ENCODE data around the gene RELB. TPM values are rescaled to one million over a fixed set of nuclear protein-coding genes. Genes with fewer than 3 reads are reported as not detected.

RELB gene
- polyA plus RNA-seq, 1 donor from 2014 or later, result 1.1 TPM

DNA sequence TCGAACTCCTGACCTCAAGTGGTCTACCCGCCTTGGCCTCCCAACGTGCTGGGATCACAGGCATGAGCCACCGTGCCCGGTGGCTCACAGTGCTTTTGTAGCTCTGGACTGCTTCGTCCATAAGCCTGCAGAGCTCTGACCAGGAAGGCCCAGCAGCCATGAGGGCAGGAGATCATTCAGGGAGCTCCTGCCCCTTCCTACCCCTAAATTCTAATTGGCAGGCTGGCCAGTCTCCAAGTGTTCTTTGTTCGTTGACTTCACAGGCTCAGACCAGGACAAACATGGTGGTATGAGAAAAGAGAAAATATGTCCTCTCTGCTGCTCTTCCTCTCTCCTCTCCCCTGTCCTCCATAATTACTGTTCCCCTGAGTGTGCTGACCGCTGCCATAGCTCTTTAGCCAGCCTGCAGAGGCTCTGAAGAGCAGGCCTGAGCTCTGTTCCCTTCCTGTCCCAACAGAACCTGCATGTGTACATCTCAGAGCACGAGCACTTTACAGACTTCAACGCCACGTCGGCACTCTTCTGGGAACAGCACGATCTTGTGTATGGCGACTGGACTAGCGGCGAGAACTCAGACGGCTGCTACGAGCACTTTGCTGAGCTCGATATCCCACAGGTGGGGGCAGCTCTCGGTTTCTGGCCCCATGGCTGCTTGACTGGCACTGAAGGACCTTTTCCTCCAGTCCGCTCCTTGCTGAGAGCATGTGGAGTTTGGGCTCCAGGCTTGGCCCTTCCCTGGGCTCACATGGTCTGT, 27.1 kb upstream of the RELB start:
- Histone ChIP-seq H3K4me3 (ENCODE audit: low read length) (no peak overlapping the region), H3F3A (ENCODE audit: insufficient read depth, low read length, poor library complexity, severe bottlenecking) (no peaks in the 10 kb centered on the region), H3K9me3 (ENCODE audit: low read length) (no peaks in the 10 kb centered on the region), H3K27ac (ENCODE audit: low read length) (no peak overlapping the region), H3K36me3 (ENCODE audit: insufficient read depth, low read length) (no peaks in the 10 kb centered on the region), H3K27me3 (ENCODE audit: insufficient read depth, low read depth, low read length) (no peaks in the 10 kb centered on the region), H4K20me1 (ENCODE audit: insufficient read depth) (no peaks in the 10 kb centered on the region), H3K79me2 (replicated peaks; ENCODE audit: insufficient read depth, low read length) (no peaks in the 10 kb centered on the region), H3K9me2 (ENCODE audit: insufficient read depth, low read length) (no peaks in the 10 kb centered on the region), H3K4me2 (ENCODE audit: low read length) (no peak overlapping the region), H3K9ac (ENCODE audit: low read length) (no peak overlapping the region), H2AFZ (ENCODE audit: low read depth, low read length) (no peak overlapping the region)
- TF ChIP-seq EZH2 (IDR thresholded peaks at IDR 0.05; ENCODE audit: borderline replicate concordance, insufficient read depth, low read length, poor library complexity, severe bottlenecking), result no peak

DNA sequence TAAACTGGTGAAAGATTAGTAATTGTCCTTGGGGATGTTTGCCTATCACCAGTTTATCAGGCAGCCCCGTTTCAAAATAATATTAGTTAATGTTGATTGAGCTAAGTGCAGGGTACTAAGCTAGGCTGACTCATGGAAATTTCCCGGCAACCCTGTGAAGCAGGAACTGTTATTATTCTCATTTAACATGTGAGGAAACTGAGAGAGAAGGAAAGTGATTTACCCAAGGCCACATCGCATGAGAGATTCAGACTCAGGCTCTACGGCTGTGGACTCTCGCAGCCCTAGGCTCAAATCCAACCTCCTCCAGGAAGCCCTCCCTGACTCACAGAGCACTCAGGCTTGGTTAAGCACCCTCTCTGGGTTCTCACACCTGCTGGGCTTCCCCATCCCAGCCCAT, 26.4 kb upstream of the RELB start:
- H3K4me2 ChIP-seq (ENCODE audit: low read length), result no peak overlapping the region
- H3K9ac ChIP-seq (ENCODE audit: low read length), result no peak overlapping the region
- H3K4me3 ChIP-seq (ENCODE audit: low read length), result no peak overlapping the region
- H3K9me3 ChIP-seq (ENCODE audit: low read length), result no peaks in the 10 kb centered on the region
- no peaks in the 10 kb centered on the region for H3K36me3 ChIP-seq (ENCODE audit: insufficient read depth, low read length)
- no peaks in the 10 kb centered on the region for H3K27me3 ChIP-seq (ENCODE audit: insufficient read depth, low read depth, low read length)
- H3F3A ChIP-seq (ENCODE audit: insufficient read depth, low read length, poor library complexity, severe bottlenecking), result no peaks in the 10 kb centered on the region
- no peaks in the 10 kb centered on the region for H3K79me2 ChIP-seq (replicated peaks; ENCODE audit: insufficient read depth, low read length)
- H4K20me1 ChIP-seq (ENCODE audit: insufficient read depth), result no peaks in the 10 kb centered on the region
- TF ChIP-seq, protein P1, sequence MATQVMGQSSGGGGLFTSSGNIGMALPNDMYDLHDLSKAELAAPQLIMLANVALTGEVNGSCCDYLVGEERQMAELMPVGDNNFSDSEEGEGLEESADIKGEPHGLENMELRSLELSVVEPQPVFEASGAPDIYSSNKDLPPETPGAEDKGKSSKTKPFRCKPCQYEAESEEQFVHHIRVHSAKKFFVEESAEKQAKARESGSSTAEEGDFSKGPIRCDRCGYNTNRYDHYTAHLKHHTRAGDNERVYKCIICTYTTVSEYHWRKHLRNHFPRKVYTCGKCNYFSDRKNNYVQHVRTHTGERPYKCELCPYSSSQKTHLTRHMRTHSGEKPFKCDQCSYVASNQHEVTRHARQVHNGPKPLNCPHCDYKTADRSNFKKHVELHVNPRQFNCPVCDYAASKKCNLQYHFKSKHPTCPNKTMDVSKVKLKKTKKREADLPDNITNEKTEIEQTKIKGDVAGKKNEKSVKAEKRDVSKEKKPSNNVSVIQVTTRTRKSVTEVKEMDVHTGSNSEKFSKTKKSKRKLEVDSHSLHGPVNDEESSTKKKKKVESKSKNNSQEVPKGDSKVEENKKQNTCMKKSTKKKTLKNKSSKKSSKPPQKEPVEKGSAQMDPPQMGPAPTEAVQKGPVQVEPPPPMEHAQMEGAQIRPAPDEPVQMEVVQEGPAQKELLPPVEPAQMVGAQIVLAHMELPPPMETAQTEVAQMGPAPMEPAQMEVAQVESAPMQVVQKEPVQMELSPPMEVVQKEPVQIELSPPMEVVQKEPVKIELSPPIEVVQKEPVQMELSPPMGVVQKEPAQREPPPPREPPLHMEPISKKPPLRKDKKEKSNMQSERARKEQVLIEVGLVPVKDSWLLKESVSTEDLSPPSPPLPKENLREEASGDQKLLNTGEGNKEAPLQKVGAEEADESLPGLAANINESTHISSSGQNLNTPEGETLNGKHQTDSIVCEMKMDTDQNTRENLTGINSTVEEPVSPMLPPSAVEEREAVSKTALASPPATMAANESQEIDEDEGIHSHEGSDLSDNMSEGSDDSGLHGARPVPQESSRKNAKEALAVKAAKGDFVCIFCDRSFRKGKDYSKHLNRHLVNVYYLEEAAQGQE (IDR thresholded peaks at IDR 0.05; ENCODE audit: borderline replicate concordance), result no peak
- TF ChIP-seq TAF1 (IDR thresholded peaks at IDR 0.05; ENCODE audit: low read depth) (no peak), EZH2 (IDR thresholded peaks at IDR 0.05; ENCODE audit: borderline replicate concordance, insufficient read depth, low read length, poor library complexity, severe bottlenecking) (no peak), MXI1 (conservative IDR thresholded peaks at IDR 0.05; ENCODE audit: poor library complexity, severe bottlenecking) (no peak), POLR2AphosphoS5 (IDR thresholded peaks at IDR 0.05) (no peak), SMC3 (conservative IDR thresholded peaks at IDR 0.05; ENCODE audit: poor library complexity) (no peak), EP300 (conservative IDR thresholded peaks at IDR 0.05; ENCODE audit: poor library complexity, severe bottlenecking) (no peak), RAD21 (conservative IDR thresholded peaks at IDR 0.05) (no peak)
- TF ChIP-seq, protein P2, sequence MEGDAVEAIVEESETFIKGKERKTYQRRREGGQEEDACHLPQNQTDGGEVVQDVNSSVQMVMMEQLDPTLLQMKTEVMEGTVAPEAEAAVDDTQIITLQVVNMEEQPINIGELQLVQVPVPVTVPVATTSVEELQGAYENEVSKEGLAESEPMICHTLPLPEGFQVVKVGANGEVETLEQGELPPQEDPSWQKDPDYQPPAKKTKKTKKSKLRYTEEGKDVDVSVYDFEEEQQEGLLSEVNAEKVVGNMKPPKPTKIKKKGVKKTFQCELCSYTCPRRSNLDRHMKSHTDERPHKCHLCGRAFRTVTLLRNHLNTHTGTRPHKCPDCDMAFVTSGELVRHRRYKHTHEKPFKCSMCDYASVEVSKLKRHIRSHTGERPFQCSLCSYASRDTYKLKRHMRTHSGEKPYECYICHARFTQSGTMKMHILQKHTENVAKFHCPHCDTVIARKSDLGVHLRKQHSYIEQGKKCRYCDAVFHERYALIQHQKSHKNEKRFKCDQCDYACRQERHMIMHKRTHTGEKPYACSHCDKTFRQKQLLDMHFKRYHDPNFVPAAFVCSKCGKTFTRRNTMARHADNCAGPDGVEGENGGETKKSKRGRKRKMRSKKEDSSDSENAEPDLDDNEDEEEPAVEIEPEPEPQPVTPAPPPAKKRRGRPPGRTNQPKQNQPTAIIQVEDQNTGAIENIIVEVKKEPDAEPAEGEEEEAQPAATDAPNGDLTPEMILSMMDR (IDR thresholded peaks at IDR 0.05; ENCODE audit: poor library complexity, severe bottlenecking), result no peak
- H2AFZ ChIP-seq (ENCODE audit: low read depth, low read length), result no peak overlapping the region
- no peaks in the 10 kb centered on the region for H3K9me2 ChIP-seq (ENCODE audit: insufficient read depth, low read length)
- no peak overlapping the region for H3K27ac ChIP-seq (ENCODE audit: low read length)

All from neural cell (in vitro differentiated cells).